ENCODE results near the gene SLC39A11.
"Not testable (repeated sequence)": the region's sequence is repeated elsewhere in the genome, so short reads cannot be mapped to it uniquely, and the experiment has no call there.

SLC39A11 gene, protein sequence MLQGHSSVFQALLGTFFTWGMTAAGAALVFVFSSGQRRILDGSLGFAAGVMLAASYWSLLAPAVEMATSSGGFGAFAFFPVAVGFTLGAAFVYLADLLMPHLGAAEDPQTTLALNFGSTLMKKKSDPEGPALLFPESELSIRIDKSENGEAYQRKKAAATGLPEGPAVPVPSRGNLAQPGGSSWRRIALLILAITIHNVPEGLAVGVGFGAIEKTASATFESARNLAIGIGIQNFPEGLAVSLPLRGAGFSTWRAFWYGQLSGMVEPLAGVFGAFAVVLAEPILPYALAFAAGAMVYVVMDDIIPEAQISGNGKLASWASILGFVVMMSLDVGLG

DNA sequence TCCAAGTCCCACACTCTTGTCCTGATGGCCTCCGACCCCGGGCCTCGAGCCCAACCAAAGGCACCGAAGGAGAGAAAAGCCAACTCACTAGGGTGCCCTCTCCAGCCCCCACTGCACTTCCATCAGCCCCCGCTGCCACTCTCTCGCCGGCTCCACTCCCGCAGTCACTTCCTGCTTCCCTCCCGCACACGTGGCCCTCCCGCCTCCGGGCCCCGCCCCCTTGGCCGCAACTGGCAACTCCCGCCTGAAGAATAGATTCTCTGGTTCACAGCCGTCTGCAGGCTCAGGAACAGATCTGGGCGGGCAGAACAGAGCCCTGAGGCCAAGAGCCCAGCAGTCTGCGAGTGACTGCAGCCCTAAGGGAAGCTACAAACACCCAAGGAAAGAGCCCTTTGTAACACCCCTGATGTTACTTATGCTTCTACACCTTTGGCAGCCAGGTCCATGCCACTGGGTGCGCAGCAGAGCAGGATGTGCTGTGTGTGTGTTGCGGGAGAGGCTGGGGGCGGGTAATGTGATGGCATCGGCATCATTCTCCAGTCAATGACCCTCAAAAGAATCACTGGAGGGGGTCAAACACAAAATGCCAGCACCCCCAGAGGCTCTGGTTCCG is at the start of gene SLC39A11:
SLC39A11 (minus strand) TSS at position 166 of the 613 bp plus-strand sequence. CDS start 3,924 bp downstream, outside the sequence.
- DNase-seq, result peak; percentile 95 to 96

GRCh38 chr17:73141411-73141810 is 48.9 kb upstream of the SLC39A11 start:
- no peak for DNase-seq

DNA sequence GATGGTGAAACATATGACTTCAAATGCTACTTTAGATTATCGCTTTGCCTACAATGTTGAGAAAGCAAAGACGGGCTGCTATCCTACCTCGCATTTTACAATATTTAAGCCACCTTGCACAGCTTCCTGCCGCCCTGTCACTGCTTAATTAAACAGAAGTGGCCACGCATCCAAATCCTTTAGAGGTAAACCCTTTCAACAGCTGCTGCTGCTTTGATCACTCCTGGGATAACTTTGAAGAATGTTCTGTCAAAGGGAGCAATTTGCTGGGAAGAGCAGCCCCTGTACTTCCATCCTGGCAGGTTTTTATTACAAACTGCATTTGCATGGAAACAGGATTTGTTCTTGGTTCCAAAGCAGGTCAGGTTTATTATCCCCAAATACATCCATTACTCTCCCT is 48.1 kb upstream of the SLC39A11 start:
- DNase-seq, result peak in 1 of 2 experiments; percentile 28

DNA sequence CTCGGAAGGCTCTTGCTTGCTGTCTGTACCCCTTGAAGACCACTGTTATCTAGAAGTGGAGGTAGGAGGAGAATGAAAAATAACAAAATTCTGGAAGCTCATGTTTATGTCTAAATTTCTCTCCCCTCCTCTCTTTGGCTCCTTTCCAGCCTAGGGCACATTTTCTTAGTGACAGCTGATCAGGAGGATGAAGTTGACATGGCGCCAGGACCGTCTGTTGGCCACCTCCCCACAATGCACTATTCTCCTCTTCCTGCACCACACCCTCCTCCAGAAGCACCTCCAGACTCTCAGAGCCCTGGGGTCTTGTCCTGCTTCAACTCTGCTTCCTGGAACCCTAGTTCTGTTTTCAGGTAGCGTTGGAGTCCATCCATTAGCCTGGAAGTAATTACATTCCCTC is 46.8 kb upstream of the SLC39A11 start:
- no peak for DNase-seq

GRCh38 chr17:73138541-73139138 is 46.2 kb upstream of the SLC39A11 start:
- DNase-seq, result peak; percentile 13 to 48

DNA sequence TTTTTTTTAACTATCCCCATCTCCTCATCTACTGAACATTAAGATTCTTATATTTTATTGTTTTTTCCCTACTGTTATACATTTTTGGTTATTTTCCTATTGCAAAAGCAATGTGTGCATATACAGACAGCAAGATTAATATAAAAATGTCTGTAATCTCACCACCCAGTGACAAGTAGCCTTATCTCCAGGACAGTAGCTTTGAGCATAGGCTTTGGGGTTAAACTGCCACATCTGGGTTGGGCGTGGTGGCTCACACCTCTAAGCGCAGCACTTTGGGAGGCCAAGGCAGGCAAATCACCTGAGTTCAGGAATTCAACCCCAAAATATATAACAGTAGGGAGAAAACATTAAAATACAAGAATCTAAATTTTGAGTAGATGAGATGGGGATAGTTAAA is 44.9 kb upstream of the SLC39A11 start:
- DNase-seq, result no peak

DNA sequence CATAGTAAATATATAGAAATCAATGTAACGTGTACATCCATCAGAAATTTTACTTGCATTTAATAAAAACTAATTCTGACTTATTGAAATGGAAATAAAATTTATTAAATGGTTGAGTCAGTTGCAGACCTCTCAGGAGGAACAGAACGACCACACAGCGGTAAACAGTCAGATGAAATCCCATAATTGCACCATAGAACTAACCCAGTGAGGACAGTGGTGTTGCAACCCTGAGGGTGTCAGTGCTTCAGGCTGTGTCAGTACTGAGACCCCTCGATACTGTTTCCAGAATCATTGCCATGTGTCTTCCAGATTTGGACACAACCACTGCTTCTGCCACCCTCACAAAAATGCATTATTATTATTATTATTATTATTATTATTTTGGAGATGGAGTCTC is 43.3 kb upstream of the SLC39A11 start:
- no peak for DNase-seq

DNA sequence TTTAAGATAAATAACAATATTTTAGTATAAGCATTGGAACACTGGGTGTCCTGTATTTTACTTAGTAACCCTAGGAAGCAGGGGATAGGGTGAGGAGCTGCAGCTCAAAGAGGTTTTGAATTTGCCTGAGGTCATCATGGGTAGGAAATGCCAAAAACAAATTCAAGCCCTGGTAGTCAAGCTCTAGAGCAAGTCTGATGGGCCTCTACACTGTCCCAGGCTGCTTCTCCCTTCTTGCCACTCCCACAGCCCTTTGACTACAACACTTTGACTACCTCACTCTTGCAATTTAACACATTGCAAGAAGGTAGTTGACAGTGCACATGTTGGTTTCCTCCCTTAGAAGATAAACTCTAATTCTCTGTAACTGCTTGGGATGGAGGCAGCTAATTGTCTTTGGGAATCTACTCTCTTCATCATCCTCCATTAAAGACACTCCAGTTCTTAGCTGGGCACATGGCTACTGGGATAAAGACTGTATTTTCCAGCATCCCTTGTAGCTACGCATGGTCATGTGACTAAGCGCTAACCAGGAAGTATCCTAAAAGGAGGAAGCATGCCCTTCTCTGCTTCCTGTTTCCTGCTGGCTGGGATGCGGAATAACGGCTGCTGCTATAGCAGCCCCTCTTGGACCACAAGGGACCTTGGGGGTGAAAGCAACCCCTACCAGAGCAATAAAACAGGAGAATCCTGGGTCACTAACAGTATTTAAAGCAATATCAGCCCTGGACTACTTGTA is 41.6 kb upstream of the SLC39A11 start:
- DNase-seq, result no peak

DNA sequence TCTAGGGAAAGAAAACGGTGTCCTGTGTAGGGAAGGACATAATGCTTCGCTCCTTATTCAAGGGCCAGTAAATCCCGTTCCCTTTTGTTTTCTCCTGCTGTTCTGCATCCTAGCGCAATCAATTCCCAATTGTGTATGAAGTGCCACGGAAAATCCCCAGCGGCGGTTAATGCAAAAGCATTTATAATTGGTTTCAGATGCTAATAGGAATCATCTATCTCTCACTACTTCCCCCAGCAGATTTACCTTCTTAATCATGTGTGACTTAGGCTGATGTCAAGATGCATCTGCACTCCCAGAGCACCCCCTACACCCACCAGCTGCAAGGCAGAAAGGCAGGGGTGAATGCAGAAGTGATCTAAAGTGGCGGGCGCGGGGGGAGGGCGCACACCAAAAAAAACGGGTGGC is 39.6 kb upstream of the SLC39A11 start:
- DNase-seq, result no peak

DNA sequence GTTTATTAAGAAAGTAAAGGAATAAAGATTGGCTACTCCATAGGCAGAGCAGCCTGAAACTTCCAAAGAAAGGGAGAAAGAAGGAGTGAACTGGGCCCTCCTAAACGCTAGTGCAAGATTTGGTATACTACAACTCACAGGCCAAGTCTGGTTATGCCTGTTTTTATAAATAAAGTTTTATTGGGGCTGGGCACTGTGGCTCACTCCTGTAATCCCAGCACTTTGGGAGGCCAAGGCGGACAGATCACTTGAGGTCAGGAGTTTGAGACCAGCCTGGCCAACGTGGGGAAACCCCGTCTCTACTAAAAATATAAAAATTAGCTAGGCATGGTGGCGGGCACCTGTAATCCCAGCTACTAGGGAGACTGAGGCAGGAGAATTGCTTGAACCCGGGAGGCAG is 39.0 kb upstream of the SLC39A11 start:
- not testable (repeated sequence) for DNase-seq

GRCh38 chr17:73130977-73131376 is 38.5 kb upstream of the SLC39A11 start:
- DNase-seq, result no peak

- no peak for DNase-seq
Observed at GRCh38 chr17:73128496-73128895, 36.0 kb upstream of the SLC39A11 start.

- no peak for DNase-seq
Observed at GRCh38 chr17:73126716-73127473, 34.4 kb upstream of the SLC39A11 start.

- DNase-seq, result no peak
Observed at GRCh38 chr17:73123606-73124320, 31.3 kb upstream of the SLC39A11 start.

DNA sequence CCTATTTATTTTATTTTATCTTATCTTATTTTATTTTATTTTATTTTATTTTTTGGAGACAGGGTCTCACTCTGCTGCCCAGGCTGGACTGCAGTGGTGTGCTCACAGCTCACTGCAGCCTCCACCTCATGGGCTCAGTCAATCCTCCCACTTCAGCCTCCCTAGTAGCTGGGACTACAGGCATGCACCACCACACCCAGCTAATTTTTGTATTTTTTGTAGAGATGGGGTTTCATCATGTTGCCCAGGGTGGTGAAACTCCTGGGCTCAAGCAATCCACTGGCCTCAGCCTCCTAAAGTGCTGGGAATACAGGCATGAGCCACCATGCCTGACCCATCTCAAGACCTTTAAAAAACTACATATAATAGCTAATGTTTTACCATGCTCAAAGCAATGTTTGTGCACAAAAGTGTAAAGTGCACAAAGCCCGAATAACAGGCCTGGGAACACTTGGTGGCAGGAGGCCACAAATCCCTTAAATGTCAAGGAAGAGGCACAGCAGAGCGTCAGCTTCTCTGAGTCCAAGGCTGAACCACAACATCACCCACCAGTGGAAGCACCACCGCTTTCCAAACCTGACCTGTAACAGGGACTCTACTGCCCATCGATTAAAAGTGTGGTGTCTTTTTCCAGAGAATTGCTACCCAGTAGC is 30.6 kb upstream of the SLC39A11 start:
- no peak for DNase-seq

DNA sequence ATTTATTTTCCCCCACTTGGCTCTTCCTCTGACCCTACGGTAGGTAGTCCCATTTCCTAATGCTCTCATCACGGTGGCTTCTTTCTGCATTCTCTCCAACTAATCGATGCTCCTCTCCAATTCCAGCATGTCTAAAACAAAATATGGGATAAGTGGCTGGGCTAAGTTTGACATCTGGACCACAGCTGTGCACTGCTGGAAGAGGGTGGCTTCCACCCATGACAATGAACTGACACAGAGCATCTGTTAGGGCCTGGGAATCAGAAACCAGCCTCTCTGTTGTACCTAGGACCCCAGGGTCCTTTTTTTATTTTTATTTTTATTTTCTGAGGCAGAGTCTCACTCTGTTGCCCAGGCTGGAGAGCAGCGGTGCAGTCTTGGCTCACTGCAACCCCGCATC is 29.0 kb upstream of the SLC39A11 start:
- no peak for DNase-seq

- no peak for DNase-seq
Observed at GRCh38 chr17:73119631-73120030, 27.1 kb upstream of the SLC39A11 start.

GRCh38 chr17:73118951-73119391 is 26.5 kb upstream of the SLC39A11 start:
- peak; percentile 52 to 86 for DNase-seq

GRCh38 chr17:73118139-73118538 is 25.7 kb upstream of the SLC39A11 start:
- DNase-seq, result no peak

DNA sequence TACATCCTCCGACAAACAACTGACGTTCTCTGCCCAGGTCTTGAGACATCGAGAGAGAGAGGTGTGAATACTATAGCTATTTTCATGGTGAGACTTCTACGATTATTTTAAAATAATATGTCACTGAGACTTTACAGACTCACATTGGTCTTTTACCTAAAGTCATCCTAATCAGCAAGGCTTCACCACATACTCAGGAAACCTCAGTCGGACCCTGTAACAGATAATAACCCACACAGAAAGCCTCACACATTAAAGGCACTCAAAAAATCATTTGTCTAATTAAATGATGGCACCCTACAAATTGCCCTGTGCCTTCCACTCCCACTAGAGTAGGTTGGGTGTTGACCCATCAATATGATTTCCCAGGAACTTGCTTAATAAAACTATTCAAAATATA is 19.8 kb upstream of the SLC39A11 start:
- no peak for DNase-seq

GRCh38 chr17:73111386-73111785 is 18.9 kb upstream of the SLC39A11 start:
- DNase-seq, result no peak
